ENCODE measurements around the gene TGFBR2. TPM values are rescaled to one million over a fixed set of nuclear protein-coding genes. Genes with fewer than 3 reads are reported as not detected.
A peak's percentile ranks its signal among the peaks of the same experiment; 100 is the strongest.

The TGFBR2 gene
- total RNA-seq, 4 donors from 2014 or later, result 10.1 to 114 (median 48.7) TPM

GRCh38 chr3:30690199-30690598 is 83.8 kb downstream of the TGFBR2 start:
- no peaks in the 10 kb centered on the region for H3K9me3 ChIP-seq
- peaks cover 10 to 79% (median 22%) of the 10 kb centered on the region in 3 donors for H3K4me1 ChIP-seq
- H3K27me3 ChIP-seq, result no peaks in the 10 kb centered on the region
- TF ChIP-seq CTCF (IDR thresholded peaks at IDR 0.05), result no peak
- no peak for TF ChIP-seq POLR2A (IDR thresholded peaks at IDR 0.05)
- 76 to 88% methylated on average over 2 of the region's 2 CpGs for WGBS, 2 donors
- peaks cover 0 to 56% (median 0%) of the 10 kb centered on the region in 3 donors for H3K36me3 ChIP-seq
- H3K27ac ChIP-seq, result peak overlapping the region in 2 of 4 donors; percentile 19 to 66
- intact Hi-C loops (cut with DNase I), result loop anchor here (10.0 kb wide), 2 partner anchors 505 to 575 kb away; no protein-coding TSS in a partner anchor
- H3K4me3 ChIP-seq, result no peak overlapping the region
- DNase-seq, result no peak

- no peak for TF ChIP-seq POLR2A (IDR thresholded peaks at IDR 0.05)
- no peak for TF ChIP-seq CTCF (IDR thresholded peaks at IDR 0.05)
- 77 to 82% methylated on average over 4 to 10 of the region's 10 CpGs for WGBS, 2 donors
- Histone ChIP-seq H3K4me3 (no peak overlapping the region), H3K36me3 (peaks cover 0 to 65% (median 0%) of the 10 kb centered on the region in 3 donors), H3K9me3 (no peaks in the 10 kb centered on the region), H3K4me1 (peaks cover 10 to 74% (median 22%) of the 10 kb centered on the region in 3 donors), H3K27me3 (no peaks in the 10 kb centered on the region), H3K27ac (peak overlapping the region in 3 of 4 donors; percentile 48 to 68 (median 60))
- intact Hi-C loops (cut with DNase I), result loop anchor here (10.0 kb wide), 2 partner anchors 507 to 577 kb away; no protein-coding TSS in a partner anchor
- DNase-seq, result no peak
Observed at GRCh38 chr3:30691249-30691880, 85.0 kb downstream of the TGFBR2 start.

GRCh38 chr3:30691944-30692343 is 85.5 kb downstream of the TGFBR2 start:
- intact Hi-C loops (cut with DNase I), result loop anchor here (10.0 kb wide), 2 partner anchors 507 to 577 kb away; no protein-coding TSS in a partner anchor
- Histone ChIP-seq H3K4me1 (peaks cover 10 to 74% (median 22%) of the 10 kb centered on the region in 3 donors), H3K9me3 (no peaks in the 10 kb centered on the region), H3K27me3 (no peaks in the 10 kb centered on the region), H3K27ac (peak overlapping the region in 1 of 4 donors; percentile 60), H3K4me3 (no peak overlapping the region), H3K36me3 (peaks cover 0 to 65% (median 0%) of the 10 kb centered on the region in 3 donors)
- WGBS, 2 donors, result 92 to 100% methylated on average over 1 of the region's 1 CpG
- no peak for DNase-seq
- TF ChIP-seq CTCF (IDR thresholded peaks at IDR 0.05) (no peak), POLR2A (IDR thresholded peaks at IDR 0.05) (no peak)

GRCh38 chr3:30692498-30693130 is 86.2 kb downstream of the TGFBR2 start:
- Histone ChIP-seq H3K4me1 (peaks cover 10 to 70% (median 22%) of the 10 kb centered on the region in 3 donors), H3K9me3 (no peaks in the 10 kb centered on the region), H3K36me3 (peaks cover 0 to 60% (median 0%) of the 10 kb centered on the region in 3 donors), H3K27me3 (no peaks in the 10 kb centered on the region), H3K4me3 (no peak overlapping the region), H3K27ac (peak overlapping the region in 1 of 4 donors; percentile 60)
- no peak for DNase-seq
- WGBS, 2 donors, result 74 to 76% methylated on average over 3 of the region's 3 CpGs
- intact Hi-C loops (cut with DNase I), result loop anchor here (10.0 kb wide), 2 partner anchors 508 to 578 kb away; no protein-coding TSS in a partner anchor
- TF ChIP-seq POLR2A (IDR thresholded peaks at IDR 0.05), result no peak
- TF ChIP-seq CTCF (IDR thresholded peaks at IDR 0.05), result no peak

Data from esophagus squamous epithelium (tissue), 5 donors.